GM12864 (cell line): ENCODE measurements around the gene RELT.

Source experiments
- DNase-seq: peaks from one replicate; pipeline ENCODE4 v3.0.0-alpha.2; 2011; ENCODE audit warnings: low read depth
- H3K4me3 ChIP-seq: 2 replicates; pipeline ENCODE4 v1.5.1; 2011; ENCODE audit warnings: mild to moderate bottlenecking, low read depth, low read length, control low read depth
- TF ChIP-seq, protein P1 (sequence below): IDR thresholded peaks from 2 replicates; pipeline ENCODE4 v1.5.1; 2011; ENCODE audit warnings: low read depth, mild to moderate bottlenecking, moderate library complexity, low read length, control low read depth, inconsistent platforms; ENCODE audit errors: missing control alignments

RELT gene

DNA sequence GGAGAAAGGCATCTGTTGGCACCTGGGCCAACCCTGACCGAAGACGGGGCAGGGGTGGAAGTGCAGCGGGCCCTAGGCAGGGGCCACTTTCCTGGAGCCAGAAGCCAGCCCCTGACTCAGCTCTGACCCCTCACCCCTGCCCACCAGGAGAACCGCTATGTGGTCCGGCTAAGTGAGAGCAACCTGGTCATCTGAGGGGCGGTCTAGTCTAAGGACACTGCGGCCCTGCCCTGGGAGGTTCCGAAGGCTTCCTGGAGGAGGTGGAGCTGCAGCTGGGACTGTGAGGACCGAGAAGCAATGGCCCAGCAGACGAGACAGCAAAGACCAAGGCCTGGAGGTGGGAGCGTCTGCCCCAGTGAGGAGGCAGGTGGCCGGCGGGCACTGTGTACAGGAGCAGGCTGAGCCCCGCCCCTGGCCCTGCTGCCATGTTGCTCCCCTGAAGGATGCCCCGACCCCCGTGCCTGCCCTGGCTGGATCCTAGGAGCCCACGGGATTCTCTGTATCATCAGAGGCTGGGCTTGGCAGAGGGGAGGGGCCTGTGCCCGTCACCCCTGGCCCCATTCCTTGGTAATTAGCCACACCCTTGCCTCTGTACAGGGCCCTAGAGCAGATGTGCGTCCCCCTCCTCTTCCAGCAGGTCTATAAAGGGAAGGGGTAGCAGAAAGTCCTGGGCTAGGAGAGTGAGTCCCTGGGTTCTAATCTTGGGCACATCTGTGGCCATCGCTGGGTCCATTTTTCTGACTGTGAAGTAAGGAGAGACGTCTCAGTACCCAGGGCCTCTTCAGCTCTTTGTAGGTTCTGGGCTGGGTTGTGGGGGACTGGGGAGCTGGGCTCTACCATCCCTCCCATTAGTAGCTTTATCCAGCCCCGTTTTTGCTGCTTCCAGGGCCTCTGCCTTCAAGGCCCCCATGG lies 19.4 kb downstream of the RELT start:
- no peak for DNase-seq
- H3K4me3 ChIP-seq: no peak overlapping the region
- TF ChIP-seq, protein P1, sequence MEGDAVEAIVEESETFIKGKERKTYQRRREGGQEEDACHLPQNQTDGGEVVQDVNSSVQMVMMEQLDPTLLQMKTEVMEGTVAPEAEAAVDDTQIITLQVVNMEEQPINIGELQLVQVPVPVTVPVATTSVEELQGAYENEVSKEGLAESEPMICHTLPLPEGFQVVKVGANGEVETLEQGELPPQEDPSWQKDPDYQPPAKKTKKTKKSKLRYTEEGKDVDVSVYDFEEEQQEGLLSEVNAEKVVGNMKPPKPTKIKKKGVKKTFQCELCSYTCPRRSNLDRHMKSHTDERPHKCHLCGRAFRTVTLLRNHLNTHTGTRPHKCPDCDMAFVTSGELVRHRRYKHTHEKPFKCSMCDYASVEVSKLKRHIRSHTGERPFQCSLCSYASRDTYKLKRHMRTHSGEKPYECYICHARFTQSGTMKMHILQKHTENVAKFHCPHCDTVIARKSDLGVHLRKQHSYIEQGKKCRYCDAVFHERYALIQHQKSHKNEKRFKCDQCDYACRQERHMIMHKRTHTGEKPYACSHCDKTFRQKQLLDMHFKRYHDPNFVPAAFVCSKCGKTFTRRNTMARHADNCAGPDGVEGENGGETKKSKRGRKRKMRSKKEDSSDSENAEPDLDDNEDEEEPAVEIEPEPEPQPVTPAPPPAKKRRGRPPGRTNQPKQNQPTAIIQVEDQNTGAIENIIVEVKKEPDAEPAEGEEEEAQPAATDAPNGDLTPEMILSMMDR: no peak

DNA sequence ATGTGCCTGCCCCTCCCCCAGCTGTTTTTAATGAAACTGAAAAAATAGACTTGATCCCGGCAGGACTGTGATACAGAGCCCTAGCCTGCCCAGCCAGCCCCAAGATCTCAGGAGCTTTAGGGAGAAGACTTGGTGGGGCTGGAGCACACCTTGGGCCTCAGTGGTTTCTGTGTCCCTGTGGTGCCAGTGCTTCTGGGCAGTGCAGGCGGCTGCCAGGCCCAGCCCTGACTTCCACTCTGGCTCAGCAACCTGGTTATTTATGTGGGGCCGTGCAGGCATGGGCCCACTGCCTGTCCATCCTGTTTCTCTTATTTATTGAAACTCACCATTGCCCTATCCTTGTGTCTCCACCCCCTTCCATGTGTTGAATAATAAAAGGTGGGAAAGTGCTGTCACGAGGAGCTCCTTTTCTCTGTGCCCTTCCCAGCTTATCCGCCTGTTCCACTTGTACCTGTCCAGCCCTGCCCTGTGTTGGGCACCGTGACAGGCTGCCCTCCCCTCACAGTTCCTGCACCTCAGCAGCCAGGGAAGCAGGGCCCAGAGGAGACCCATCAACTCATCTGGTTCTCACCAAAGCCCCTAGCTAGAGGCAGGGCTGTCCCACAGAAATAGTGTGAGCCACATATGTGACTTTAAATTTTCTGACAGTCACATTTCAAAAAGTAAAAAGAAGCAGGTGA lies 20.2 kb downstream of the RELT start:
- H3K4me3 ChIP-seq: no peak overlapping the region
- DNase-seq: no peak
- TF ChIP-seq, protein P1: no peak

DNA sequence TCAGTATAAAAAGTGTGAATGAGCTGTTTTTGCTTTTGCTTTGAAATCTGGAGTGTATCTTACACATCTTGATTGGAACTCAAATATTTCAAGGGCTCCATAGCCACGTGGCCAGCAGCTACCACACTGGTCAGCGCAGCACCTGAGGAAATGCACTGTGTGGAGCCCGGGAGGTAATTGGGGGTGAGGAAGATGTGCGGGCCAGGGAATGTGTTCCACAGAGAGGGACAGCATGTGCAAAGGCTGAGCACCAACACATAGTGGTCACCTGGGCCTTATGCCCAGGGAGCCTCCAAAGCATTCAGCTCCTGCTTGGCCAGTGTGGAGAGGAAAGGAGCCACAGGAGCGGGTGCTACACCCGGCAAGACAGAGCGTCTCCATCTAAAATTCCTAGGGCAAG lies 20.8 kb downstream of the RELT start:
- DNase-seq: no peak
- no peak overlapping the region for H3K4me3 ChIP-seq
- TF ChIP-seq, protein P1: no peak

DNA sequence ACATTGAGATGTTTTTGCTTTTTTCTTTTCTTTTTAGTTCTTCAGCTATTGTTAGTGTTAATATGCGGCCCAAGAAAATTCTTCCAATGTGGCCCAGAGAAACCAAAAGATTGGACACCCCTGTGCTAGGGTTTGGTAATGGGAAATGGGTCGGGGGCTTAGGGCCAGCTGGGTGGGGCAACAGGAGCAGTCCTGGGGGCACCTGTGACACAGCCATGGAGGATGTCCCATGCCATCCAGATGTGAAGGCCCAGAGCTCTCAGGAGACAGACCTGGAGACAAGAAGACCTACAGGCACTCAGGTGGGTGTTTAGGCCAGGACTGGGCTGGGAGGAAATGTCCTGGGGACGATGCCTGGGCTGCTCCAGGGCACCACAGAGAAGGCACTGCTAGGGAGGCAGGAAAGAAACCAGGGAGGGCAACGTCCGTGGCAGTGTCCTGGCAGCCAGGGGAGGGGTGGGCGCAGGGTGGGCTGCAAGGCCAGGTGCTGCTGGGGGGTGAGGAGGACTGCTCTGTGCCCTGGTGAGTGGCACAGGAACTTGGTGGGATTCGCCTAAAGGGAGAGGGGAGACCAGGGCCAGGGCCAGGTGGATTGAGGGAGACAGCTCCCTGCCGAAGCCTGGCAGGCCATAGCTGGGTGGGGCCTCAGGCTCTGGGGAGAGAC lies 21.4 kb downstream of the RELT start:
- TF ChIP-seq, protein P1: no peak
- no peak for DNase-seq

DNA sequence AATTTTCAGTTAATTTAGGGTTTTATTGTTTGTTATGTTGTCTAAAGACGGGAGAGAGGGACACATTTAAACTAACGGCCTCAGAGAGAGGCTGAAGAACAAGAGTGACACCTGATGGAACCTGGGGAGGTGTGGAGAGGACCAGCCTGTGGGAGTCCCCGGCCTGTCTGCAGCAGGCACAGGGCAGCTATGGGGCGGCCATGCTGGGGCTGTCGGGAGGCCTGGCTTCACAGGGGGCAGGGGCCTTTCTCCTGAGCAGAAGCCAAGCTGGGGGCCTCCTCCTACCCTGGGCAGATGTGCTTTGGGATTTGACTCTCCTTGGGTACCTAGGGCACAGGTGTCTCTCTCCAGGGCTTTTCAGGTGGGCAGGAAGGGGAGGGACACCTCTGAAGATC lies 21.9 kb downstream of the RELT start:
- H3K4me3 ChIP-seq: no peak overlapping the region
- TF ChIP-seq, protein P1: no peak
- DNase-seq: no peak

More for the DNA sequence above, 21.4 kb downstream of the RELT start:
- no peak overlapping the region for H3K4me3 ChIP-seq

DNA sequence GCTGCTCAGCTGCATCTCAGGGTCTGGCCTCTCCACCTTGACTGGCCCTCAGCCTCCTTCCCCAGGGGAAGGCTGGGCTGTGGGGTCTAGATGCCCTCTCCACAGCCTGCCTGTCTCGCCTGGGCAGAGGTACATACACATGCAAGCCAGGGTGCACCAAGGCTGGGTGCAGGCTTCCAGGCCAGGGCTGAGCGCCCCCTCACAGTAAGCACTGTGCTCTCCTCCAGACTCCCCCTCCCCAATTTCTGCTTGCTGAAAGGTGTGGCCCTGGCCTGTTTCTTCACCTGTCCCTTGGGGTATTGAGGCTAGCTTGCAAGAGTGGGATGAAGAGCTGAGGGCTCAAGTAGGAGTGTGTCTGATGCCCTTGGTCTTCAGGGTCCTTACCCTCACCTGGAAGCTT lies 22.5 kb downstream of the RELT start:
- no peak for DNase-seq
- TF ChIP-seq, protein P1: no peak
- no peak overlapping the region for H3K4me3 ChIP-seq
